H1 (cell line): ENCODE results near the gene UBTD1. TPM values are rescaled to one million over a fixed set of nuclear protein-coding genes. Genes with fewer than 3 reads are reported as not detected.
"Not testable (repeated sequence)": the region's sequence is repeated elsewhere in the genome, so short reads cannot be mapped to it uniquely, and the experiment has no call there.

Source experiments
- CTCF ChIA-PET: fragments of 300-600 bp; sonication (Branson Sonifier 250); formaldehyde crosslinking; loops from one replicate; lab custom pipeline; 2021; ENCODE audit not compliant: partially characterized antibody; lab: Charles Lee
- POLR2A ChIA-PET: fragments of 300-600 bp; sonication (Branson Sonifier 250); formaldehyde crosslinking; loops from one replicate; lab custom pipeline; 2021; ENCODE audit warnings: inconsistent platforms; ENCODE audit not compliant: partially characterized antibody; lab: Charles Lee
- DNase-seq, 2 experiments: peaks; one replicate each; pipeline versions ENCODE4 v3.0.0 to v3.0.0-alpha.2; 2010 to 2022; ENCODE audit warnings: low spot score in 2 of 2, low read depth in 1 of 2, mixed read lengths in 1 of 2
- FAIRE-seq: peaks from 2 replicates; lab custom pipeline; 2011; peaks lifted over from hg19 to GRCh38; lab: Jason Lieb, UNC
- H2AFZ ChIP-seq: 2 replicates; pipeline ENCODE4 v1.8.1; 2012; ENCODE audit warnings: low read length, inconsistent platforms
- H2AK5ac ChIP-seq: 2 replicates; pipeline ENCODE4 v1.6.1; 2013; ENCODE audit warnings: low read depth, low read length
- H2BK120ac ChIP-seq: replicated peaks from 2 replicates; pipeline ENCODE3; 2013; ENCODE audit warnings: low read depth, low read length, inconsistent platforms
- H2BK12ac ChIP-seq: 2 replicates; pipeline ENCODE4 v1.6.1; 2013; ENCODE audit warnings: low read depth, low read length
- H2BK15ac ChIP-seq: 2 replicates; pipeline ENCODE4 v1.6.1; 2013; ENCODE audit warnings: low read length
- H2BK20ac ChIP-seq: 2 replicates; pipeline ENCODE4 v1.6.1; 2013; ENCODE audit warnings: low read length
- H2BK5ac ChIP-seq: 2 replicates; pipeline ENCODE4 v1.6.1; 2013; ENCODE audit warnings: low read depth, low read length
- H3K14ac ChIP-seq: 2 replicates; pipeline ENCODE4 v1.6.1; 2013; ENCODE audit warnings: inconsistent platforms; ENCODE audit not compliant: insufficient read length
- H3K18ac ChIP-seq: 2 replicates; pipeline ENCODE4 v1.6.1; 2013; ENCODE audit warnings: low read length; ENCODE audit errors: extremely low read depth
- H3K23ac ChIP-seq: 2 replicates; pipeline ENCODE4 v1.6.1; 2013; ENCODE audit warnings: inconsistent platforms; ENCODE audit not compliant: insufficient read length
- H3K23me2 ChIP-seq: 2 replicates; pipeline ENCODE4 v1.6.1; 2013; ENCODE audit warnings: low read depth, low read length
- H3K27ac ChIP-seq: 2 replicates; pipeline ENCODE4 v1.6.1; 2011; ENCODE audit warnings: low read depth, low read length, inconsistent platforms
- H3K27me3 ChIP-seq, 4 experiments: replicated peaks in 1 of 4; 1 replicate in 1 of 4; 2 replicates in 3 of 4; pipeline versions ENCODE4 v1.6.1 to v1.8.1; 2011 to 2013; ENCODE audit warnings: low read length in 3 of 4, mild to moderate bottlenecking in 3 of 4, inconsistent platforms in 2 of 4, mixed read lengths in 2 of 4, moderate library complexity in 1 of 4; ENCODE audit not compliant: control insufficient read depth in 3 of 4, insufficient read depth in 3 of 4; ENCODE audit errors: extremely low read depth in 1 of 4
- H3K36me3 ChIP-seq, 4 experiments: 2 replicates each; pipeline versions ENCODE4 v1.6.1 to v1.8.1; 2011 to 2013; ENCODE audit warnings: mild to moderate bottlenecking in 4 of 4, low read length in 3 of 4, moderate library complexity in 2 of 4, control low read depth in 1 of 4, inconsistent platforms in 1 of 4; ENCODE audit not compliant: insufficient read depth in 4 of 4, control insufficient read depth in 2 of 4
- H3K4ac ChIP-seq: replicated peaks from 2 replicates; pipeline ENCODE3; 2013; ENCODE audit warnings: low read length, low read depth, mixed read lengths, inconsistent platforms; ENCODE audit not compliant: insufficient read length
- H3K4me1 ChIP-seq, 4 experiments: replicated peaks in 1 of 4; 1 replicate in 1 of 4; 2 replicates in 3 of 4; pipeline versions ENCODE4 v1.6.1 to v1.8.1; 2011 to 2013; ENCODE audit warnings: low read length in 3 of 4, inconsistent platforms in 2 of 4, mixed read lengths in 1 of 4; ENCODE audit not compliant: insufficient read depth in 4 of 4, control insufficient read depth in 3 of 4
- H3K4me2 ChIP-seq, 2 experiments: 2 replicates each; pipeline versions ENCODE4 v1.6.1 to v1.8.1; 2011 to 2013; ENCODE audit warnings: low read depth in 2 of 2, low read length in 2 of 2, control low read depth in 1 of 2, inconsistent platforms in 1 of 2, mild to moderate bottlenecking in 1 of 2; ENCODE audit not compliant: insufficient read depth in 1 of 2
- H3K4me3 ChIP-seq, 4 experiments: fragments of 200-600, 300-600 bp in 1 of 4; sonication (generic), shearing (Covaris generic), sonication (Bioruptor Twin) in 1 of 4; 2 replicates each; pipeline versions ENCODE4 v1.5.1 to v1.8.1; 2011 to 2016; ENCODE audit warnings: low read length in 4 of 4, low read depth in 3 of 4, control low read depth in 2 of 4, inconsistent platforms in 2 of 4, mild to moderate bottlenecking in 2 of 4, mixed read lengths in 1 of 4, moderate library complexity in 1 of 4; ENCODE audit not compliant: insufficient read depth in 2 of 4; ENCODE audit errors: extremely low read depth in 1 of 4
- H3K56ac ChIP-seq: replicated peaks from 2 replicates; pipeline ENCODE3; 2013; ENCODE audit warnings: low read depth, mild to moderate bottlenecking, mixed read lengths, low read length, inconsistent platforms; ENCODE audit not compliant: insufficient read length
- H3K79me1 ChIP-seq: 2 replicates; pipeline ENCODE4 v1.6.1; 2013; ENCODE audit warnings: low read depth, low read length, control low read depth
- H3K79me2 ChIP-seq, 2 experiments: 2 replicates each; pipeline versions ENCODE4 v1.6.1 to v1.8.1; 2012 to 2013; ENCODE audit warnings: low read length in 2 of 2, mild to moderate bottlenecking in 2 of 2, inconsistent platforms in 1 of 2; ENCODE audit not compliant: insufficient read depth in 2 of 2, control insufficient read depth in 1 of 2
- H3K9ac ChIP-seq, 4 experiments: replicated peaks in 1 of 4; 1 replicate in 1 of 4; 2 replicates in 3 of 4; pipeline versions ENCODE4 v1.6.1 to v1.8.1; 2011 to 2013; ENCODE audit warnings: low read depth in 3 of 4, low read length in 3 of 4, control low read depth in 2 of 4, mild to moderate bottlenecking in 2 of 4, moderate library complexity in 2 of 4, inconsistent platforms in 1 of 4; ENCODE audit errors: extremely low read depth in 1 of 4
- H3K9me3 ChIP-seq, 2 experiments: 2 replicates each; pipeline versions ENCODE4 v1.6.1 to v1.8.1; 2012 to 2013; ENCODE audit warnings: mild to moderate bottlenecking in 2 of 2, moderate library complexity in 2 of 2, control low read depth in 1 of 2, inconsistent platforms in 1 of 2, low read depth in 1 of 2, low read length in 1 of 2, mixed read lengths in 1 of 2; ENCODE audit not compliant: insufficient read depth in 2 of 2
- H4K20me1 ChIP-seq, 2 experiments: replicated peaks in 1 of 2; 2 replicates each; pipeline versions ENCODE3 to v1.8.1; 2011 to 2013; ENCODE audit warnings: inconsistent platforms in 2 of 2, low read length in 2 of 2, mild to moderate bottlenecking in 1 of 2; ENCODE audit not compliant: insufficient read depth in 2 of 2, control insufficient read depth in 1 of 2
- H4K5ac ChIP-seq: 2 replicates; pipeline ENCODE4 v1.6.1; 2013; ENCODE audit warnings: low read length, low read depth, mixed read lengths, inconsistent platforms; ENCODE audit not compliant: insufficient read length
- H4K8ac ChIP-seq: 2 replicates; pipeline ENCODE4 v1.8.0; 2013; ENCODE audit warnings: mild to moderate bottlenecking, moderate library complexity, low read length, inconsistent platforms; ENCODE audit not compliant: insufficient read depth; ENCODE audit errors: extremely low read depth
- H4K91ac ChIP-seq: replicated peaks from 2 replicates; pipeline ENCODE3; 2013; ENCODE audit warnings: low read length, mixed read lengths, inconsistent platforms; ENCODE audit not compliant: insufficient read length
- WGBS, 2 experiments: shearing (Covaris generic) in 1 of 2; methylation state at CpG; one replicate each; pipeline versions ENCODE4 v1.1.6 to v1.1.7; 2013 to 2015; ENCODE audit warnings: low lambda C conversion rate in 2 of 2, mixed read lengths in 2 of 2, inconsistent platforms in 1 of 2, low coverage in 1 of 2, missing lambda C conversion rate in 1 of 2; ENCODE audit not compliant: insufficient replicate concordance in 2 of 2, insufficient coverage in 1 of 2, insufficient read length in 1 of 2; ENCODE audit errors: extremely low coverage in 1 of 2, missing lambda C conversion rate in 1 of 2; 5-methylcytosine and 5-hydroxymethylcytosine counted together
- polyA plus RNA-seq, 7 experiments: library from polyadenylated mRNA; depleted of rRNA in 3 of 7; stranded (reverse) in 5 of 7; unstranded in 2 of 7; fragments of >200 nt in 5 of 7; fragments of 200-250 nt in 2 of 7; gene quantifications; 1 replicate in 5 of 7; 2 replicates in 1 of 7; 4 replicates in 1 of 7; pipeline versions ENCODE4 v1.2.1 to v1.2.3, GENCODE V29; 2011 to 2013; ENCODE audit warnings: missing spikeins in 2 of 7, mixed read lengths in 2 of 7
- total RNA-seq: library from RNA; stranded (reverse); fragmentation: NEBNext Ultra II Directional; extraction: Animal tissue kit (Norgen Biotek cat#: 25700); gene quantifications from 2 replicates; pipeline ENCODE4 v1.2.1, GENCODE V29; 2021

Gene UBTD1
- total and polyA plus RNA-seq, 2 of the 8 experiments (the other 6 are each of a cell fraction or from before 2014, with no cell fraction given): 22.3 to 36.2 TPM

GRCh38 chr10:97576487-97576886 lies 77.8 kb downstream of the UBTD1 start:
- H2BK20ac ChIP-seq, H4K5ac ChIP-seq, H3K27ac ChIP-seq, H3K4me2 ChIP-seq, H3K23me2 ChIP-seq, H4K8ac ChIP-seq, FAIRE-seq, H2AK5ac ChIP-seq, H3K4ac ChIP-seq, H2BK120ac ChIP-seq, DNase-seq, H3K23ac ChIP-seq, H3K56ac ChIP-seq, H3K4me3 ChIP-seq, H3K18ac ChIP-seq, H2BK12ac ChIP-seq, H2BK15ac ChIP-seq, H3K79me1 ChIP-seq, H3K79me2 ChIP-seq, H3K9me3 ChIP-seq, H4K20me1 ChIP-seq, H2BK5ac ChIP-seq, H3K9ac ChIP-seq, H3K14ac ChIP-seq, H2AFZ ChIP-seq, H3K27me3 ChIP-seq, H3K4me1 ChIP-seq, H4K91ac ChIP-seq, H3K36me3 ChIP-seq: not testable (repeated sequence)
- 57% methylated on average over 5 of the region's 5 CpGs; no CpG with 5 or more reads in 1 of the 2 experiments for WGBS, 2 experiments
- ChIA-PET CTCF (interaction anchor here (0.6 to 12.9 kb wide), 10 partner anchors 7 to 372 kb away, joined by 3 to 169 read pairs (median 11); partner anchors contain the start of genes C10orf62 and HOGA1), POLR2A (interaction anchor here (1.0 to 2.2 kb wide), 3 partner anchors 8 to 36 kb away, joined by 3 to 6 read pairs (median 3); partner anchors contain the start of gene HOGA1)
